Mesothelial cell of epicardium (in vitro differentiated cells): Measurements from ENCODE around the gene HOXA5. TPM values are rescaled to one million over a fixed set of nuclear protein-coding genes. Genes with fewer than 3 reads are reported as not detected.

Experiments
- DNase-seq, 2 experiments: peaks; one replicate each; pipeline ENCODE4 v3.0.0; 2021; ENCODE audit warnings: low spot score in 2 of 2; ENCODE audit not compliant: unreplicated experiment in 2 of 2
- H3K27ac Mint-ChIP-seq: 2 replicates; pipeline ENCODE4 v1.8.0; 2021; ENCODE audit warnings: mixed read lengths
- H3K27me3 Mint-ChIP-seq: 2 replicates; pipeline ENCODE4 v1.8.0; 2021; ENCODE audit warnings: low read depth, mixed read lengths
- H3K36me3 Mint-ChIP-seq: 2 replicates; pipeline ENCODE4 v1.8.0; 2021; ENCODE audit warnings: mixed read lengths
- H3K4me1 Mint-ChIP-seq: 2 replicates; pipeline ENCODE4 v1.8.0; 2021; ENCODE audit warnings: mixed read lengths
- H3K4me3 Mint-ChIP-seq: 2 replicates; pipeline ENCODE4 v1.8.0; 2021; ENCODE audit warnings: mild to moderate bottlenecking, moderate library complexity, mixed read lengths
- H3K9me3 Mint-ChIP-seq: 2 replicates; pipeline ENCODE4 v1.8.0; 2021; ENCODE audit warnings: mixed read lengths
- CTCF ChIP-seq: fragments of 200-600 bp; sonication (generic); IDR thresholded peaks from one replicate; pipeline ENCODE4 v1.5.0; 2021; ENCODE audit warnings: antibody characterized with exemption; ENCODE audit not compliant: unreplicated experiment
- total RNA-seq: library from RNA; stranded (reverse); gene quantifications from 3 replicates; pipeline ENCODE4 v1.2.1, GENCODE V29; 2021

The HOXA5 gene
- total RNA-seq, 1 donor from 2014 or later: 133 TPM

- H3K27ac Mint-ChIP-seq: peak overlapping the region; percentile 81
- no peaks in the 10 kb centered on the region for H3K36me3 Mint-ChIP-seq
- peaks cover 49% of the 10 kb centered on the region for H3K4me1 Mint-ChIP-seq
- peaks cover 99% of the 10 kb centered on the region for H3K27me3 Mint-ChIP-seq
- peak overlapping the region; percentile 70 for H3K4me3 Mint-ChIP-seq
- DNase-seq: peak in 1 of 2 experiments; percentile 43
- TF ChIP-seq CTCF: no peak
- no peaks in the 10 kb centered on the region for H3K9me3 Mint-ChIP-seq
Observed at GRCh38 chr7:27183682-27184336, 40.3 kb upstream of the HOXA5 start.

GRCh38 chr7:27182861-27183681 lies 39.6 kb upstream of the HOXA5 start:
- TF ChIP-seq CTCF: no peak
- DNase-seq: peak in 1 of 2 experiments; percentile 44
- Mint-ChIP-seq H3K27me3 (peaks cover 99% of the 10 kb centered on the region), H3K4me3 (peak overlapping the region; percentile 70), H3K27ac (peak overlapping the region; percentile 81), H3K4me1 (peaks cover 41% of the 10 kb centered on the region), H3K36me3 (no peaks in the 10 kb centered on the region), H3K9me3 (no peaks in the 10 kb centered on the region)

- TF ChIP-seq CTCF: no peak
- DNase-seq: no peak
- Mint-ChIP-seq H3K27me3 (peaks cover 99% of the 10 kb centered on the region), H3K36me3 (no peaks in the 10 kb centered on the region), H3K9me3 (no peaks in the 10 kb centered on the region), H3K4me1 (peaks cover 36% of the 10 kb centered on the region), H3K27ac (peak overlapping the region; percentile 47), H3K4me3 (peak overlapping the region; percentile 70)
Observed at GRCh38 chr7:27182285-27182841, 38.9 kb upstream of the HOXA5 start.

- no peak overlapping the region for H3K27ac Mint-ChIP-seq
- TF ChIP-seq CTCF: no peak
- H3K9me3 Mint-ChIP-seq: no peaks in the 10 kb centered on the region
- peaks cover 99% of the 10 kb centered on the region for H3K27me3 Mint-ChIP-seq
- H3K36me3 Mint-ChIP-seq: no peaks in the 10 kb centered on the region
- peaks cover 36% of the 10 kb centered on the region for H3K4me1 Mint-ChIP-seq
- DNase-seq: peak in 1 of 2 experiments; percentile 38
- H3K4me3 Mint-ChIP-seq: no peak overlapping the region
Observed at GRCh38 chr7:27181795-27182275, 38.4 kb upstream of the HOXA5 start.

- H3K27me3 Mint-ChIP-seq: peaks cover 99% of the 10 kb centered on the region
- peak overlapping the region; percentile 38 for H3K4me3 Mint-ChIP-seq
- no peaks in the 10 kb centered on the region for H3K9me3 Mint-ChIP-seq
- DNase-seq: no peak
- TF ChIP-seq CTCF: no peak
- H3K36me3 Mint-ChIP-seq: no peaks in the 10 kb centered on the region
- peak overlapping the region; percentile 92 for H3K27ac Mint-ChIP-seq
- H3K4me1 Mint-ChIP-seq: peaks cover 29% of the 10 kb centered on the region
Observed at GRCh38 chr7:27180431-27181420, 37.2 kb upstream of the HOXA5 start.
